ENCODE results near the gene NCOA1. TPM values are rescaled to one million over a fixed set of nuclear protein-coding genes. Genes with fewer than 3 reads are reported as not detected.

NCOA1 gene
- total RNA-seq, 1 experiment from 2014 or later: 37.1 TPM

DNA sequence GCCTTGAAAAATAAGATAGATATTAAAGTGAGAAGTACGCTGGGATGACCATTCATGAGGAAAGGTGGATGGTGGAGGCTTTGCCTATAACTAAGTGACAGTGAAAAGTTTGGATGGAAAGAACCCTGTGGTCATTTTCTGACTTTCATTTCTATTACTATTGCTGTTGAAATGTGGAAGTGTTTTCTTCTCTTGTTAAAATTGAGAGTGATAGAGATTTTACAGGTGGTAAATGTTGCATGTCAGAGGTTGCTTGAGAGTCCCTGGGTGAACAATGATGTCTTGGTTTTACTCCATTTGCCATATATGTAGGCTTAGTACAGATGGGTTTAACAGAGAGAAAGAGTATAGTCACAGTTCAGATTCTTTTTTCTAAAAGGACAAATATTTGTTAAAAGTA, 18.4 kb downstream of the NCOA1 start:
- no peaks in the 10 kb centered on the region for H3K27me3 Mint-ChIP-seq (ENCODE audit: insufficient read depth, unreplicated experiment)
- H3K9me3 Mint-ChIP-seq (ENCODE audit: unreplicated experiment): no peaks in the 10 kb centered on the region
- no peaks in the 10 kb centered on the region for H3K36me3 Mint-ChIP-seq (ENCODE audit: insufficient read depth, unreplicated experiment)
- Histone ChIP-seq H3K27me3 (replicated peaks; ENCODE audit: control insufficient read depth, insufficient read depth, low read length) (no peaks in the 10 kb centered on the region), H3K4me3 (ENCODE audit: low read depth, low read length) (no peak overlapping the region), H3K9me3 (no peaks in the 10 kb centered on the region), H3K4me1 (no peaks in the 10 kb centered on the region), H3K36me3 (ENCODE audit: control insufficient read depth, insufficient read depth, low read length) (no peaks in the 10 kb centered on the region)
- DNase-seq: no peak
- TF ChIP-seq CTCF (IDR thresholded peaks at IDR 0.05; ENCODE audit: insufficient read depth in 1 of 2, low read depth in 1 of 2, low read length in 1 of 2, severe bottlenecking in 1 of 2, unreplicated experiment in 1 of 2): no peak
- ChIA-PET POLR2A (no interaction called here), CTCF (no interaction called here)
- peaks cover 7% of the 10 kb centered on the region for H3K4me1 Mint-ChIP-seq (ENCODE audit: low read depth, unreplicated experiment)
- H3K27ac Mint-ChIP-seq (ENCODE audit: unreplicated experiment): no peak overlapping the region
- no peak overlapping the region for H3K4me3 Mint-ChIP-seq (ENCODE audit: unreplicated experiment)
- BruUV-seq (replicated peaks): no TSS peak
- intact Hi-C loops (cut with micrococcal nuclease; ENCODE audit: unreplicated experiment): no loop called here

GRCh38 chr2:24509840-24510239, 18.8 kb downstream of the NCOA1 start:
- H3K36me3 ChIP-seq (ENCODE audit: control insufficient read depth, insufficient read depth, low read length): no peaks in the 10 kb centered on the region
- intact Hi-C loops (cut with micrococcal nuclease; ENCODE audit: unreplicated experiment): no loop called here
- Mint-ChIP-seq H3K27ac (ENCODE audit: unreplicated experiment) (no peak overlapping the region), H3K4me1 (ENCODE audit: low read depth, unreplicated experiment) (peaks cover 7% of the 10 kb centered on the region), H3K4me3 (ENCODE audit: unreplicated experiment) (no peak overlapping the region), H3K27me3 (ENCODE audit: insufficient read depth, unreplicated experiment) (no peaks in the 10 kb centered on the region), H3K9me3 (ENCODE audit: unreplicated experiment) (no peaks in the 10 kb centered on the region), H3K36me3 (ENCODE audit: insufficient read depth, unreplicated experiment) (no peaks in the 10 kb centered on the region)
- no peaks in the 10 kb centered on the region for H3K4me1 ChIP-seq
- no TSS peak for BruUV-seq (replicated peaks)
- ChIA-PET POLR2A (no interaction called here), CTCF (interaction anchor here (0.9 kb wide), 1 partner anchor 167 kb away, joined by 3 read pairs; no protein-coding TSS in a partner anchor)
- DNase-seq: no peak
- no peaks in the 10 kb centered on the region for H3K27me3 ChIP-seq (replicated peaks; ENCODE audit: control insufficient read depth, insufficient read depth, low read length)
- no peaks in the 10 kb centered on the region for H3K9me3 ChIP-seq
- H3K4me3 ChIP-seq (ENCODE audit: low read depth, low read length): no peak overlapping the region
- no peak for TF ChIP-seq CTCF (IDR thresholded peaks at IDR 0.05; ENCODE audit: insufficient read depth in 1 of 2, low read depth in 1 of 2, low read length in 1 of 2, severe bottlenecking in 1 of 2, unreplicated experiment in 1 of 2)

- H3K4me3 ChIP-seq (ENCODE audit: low read depth, low read length): no peak overlapping the region
- H3K27ac Mint-ChIP-seq (ENCODE audit: unreplicated experiment): no peak overlapping the region
- CTCF ChIA-PET: interaction anchor here (0.9 kb wide), 1 partner anchor 166 kb away, joined by 3 read pairs; no protein-coding TSS in a partner anchor
- no peaks in the 10 kb centered on the region for H3K36me3 Mint-ChIP-seq (ENCODE audit: insufficient read depth, unreplicated experiment)
- no peak for DNase-seq
- no peak for TF ChIP-seq CTCF (IDR thresholded peaks at IDR 0.05; ENCODE audit: insufficient read depth in 1 of 2, low read depth in 1 of 2, low read length in 1 of 2, severe bottlenecking in 1 of 2, unreplicated experiment in 1 of 2)
- H3K4me1 Mint-ChIP-seq (ENCODE audit: low read depth, unreplicated experiment): peaks cover 13% of the 10 kb centered on the region
- H3K9me3 ChIP-seq: no peaks in the 10 kb centered on the region
- H3K36me3 ChIP-seq (ENCODE audit: control insufficient read depth, insufficient read depth, low read length): no peaks in the 10 kb centered on the region
- no peaks in the 10 kb centered on the region for H3K27me3 ChIP-seq (replicated peaks; ENCODE audit: control insufficient read depth, insufficient read depth, low read length)
- H3K9me3 Mint-ChIP-seq (ENCODE audit: unreplicated experiment): no peaks in the 10 kb centered on the region
- intact Hi-C loops (cut with micrococcal nuclease; ENCODE audit: unreplicated experiment): no loop called here
- H3K4me3 Mint-ChIP-seq (ENCODE audit: unreplicated experiment): no peak overlapping the region
- BruUV-seq (replicated peaks): no TSS peak
- POLR2A ChIA-PET: no interaction called here
- H3K27me3 Mint-ChIP-seq (ENCODE audit: insufficient read depth, unreplicated experiment): no peaks in the 10 kb centered on the region
- no peaks in the 10 kb centered on the region for H3K4me1 ChIP-seq
Observed at GRCh38 chr2:24510771-24511170, 19.7 kb downstream of the NCOA1 start.

All from Caco-2 (cell line).